T-helper 1 cell (primary cell): Measurements from ENCODE around the gene FAM53A.
"Not testable (repeated sequence)": the region's sequence is repeated elsewhere in the genome, so short reads cannot be mapped to it uniquely, and the experiment has no call there.

Experiments used
- DNase-seq, 5 donors: peaks; one replicate each; pipeline ENCODE4 v3.0.0-alpha.2; 2012 to 2020

FAM53A gene

DNA sequence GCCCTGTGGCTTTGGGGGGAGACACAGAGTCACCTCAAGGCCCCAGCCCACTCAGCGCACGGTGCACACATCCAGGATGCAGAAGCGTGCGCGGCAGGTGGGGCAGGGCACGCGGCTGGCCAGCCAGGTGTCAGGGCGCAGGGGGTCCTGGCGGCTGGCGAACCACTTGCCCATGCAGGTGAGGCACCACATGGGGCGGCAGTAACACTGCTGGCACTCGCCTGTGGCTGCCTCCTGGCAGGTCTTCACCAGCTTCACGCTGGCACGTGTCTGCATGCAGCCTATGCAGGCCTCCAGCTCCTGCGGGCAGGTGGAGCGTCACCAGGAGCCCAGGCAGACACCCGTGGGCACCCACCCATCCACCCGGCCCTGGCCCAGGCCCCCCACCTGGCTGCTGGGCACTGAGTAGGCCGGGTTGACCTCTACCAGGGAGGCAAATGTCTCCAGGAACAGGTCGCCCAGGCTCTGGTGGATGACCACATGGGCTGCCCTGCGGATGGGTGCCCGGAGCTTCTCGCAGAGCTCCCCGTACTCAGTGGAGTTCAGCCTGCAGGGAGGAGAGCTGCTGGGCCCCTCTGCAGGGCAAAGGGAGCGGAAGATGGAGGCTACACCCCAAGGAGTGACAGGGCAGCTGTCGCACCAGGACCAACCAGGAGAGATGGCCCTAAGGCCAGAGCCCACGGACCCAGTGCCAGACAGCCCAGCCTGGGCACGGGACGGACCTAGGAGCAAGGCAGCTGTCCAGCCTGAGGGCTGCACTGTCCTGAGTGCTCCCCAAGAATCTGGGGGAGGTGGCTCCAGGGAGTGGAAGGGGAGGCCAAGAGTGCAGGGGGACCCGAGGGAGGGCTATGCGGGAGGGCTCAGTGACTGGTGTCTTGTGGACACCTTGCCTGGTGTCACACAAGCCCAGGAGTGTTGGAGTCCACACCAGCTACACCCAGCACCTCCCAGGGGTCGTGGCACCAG, 33.3 kb upstream of the FAM53A start:
- DNase-seq = no peak

GRCh38 chr4:1716065-1716945, 32.2 kb upstream of the FAM53A start:
- DNase-seq = no peak

GRCh38 chr4:1715002-1715758, 31.1 kb upstream of the FAM53A start:
- no peak for DNase-seq

DNA sequence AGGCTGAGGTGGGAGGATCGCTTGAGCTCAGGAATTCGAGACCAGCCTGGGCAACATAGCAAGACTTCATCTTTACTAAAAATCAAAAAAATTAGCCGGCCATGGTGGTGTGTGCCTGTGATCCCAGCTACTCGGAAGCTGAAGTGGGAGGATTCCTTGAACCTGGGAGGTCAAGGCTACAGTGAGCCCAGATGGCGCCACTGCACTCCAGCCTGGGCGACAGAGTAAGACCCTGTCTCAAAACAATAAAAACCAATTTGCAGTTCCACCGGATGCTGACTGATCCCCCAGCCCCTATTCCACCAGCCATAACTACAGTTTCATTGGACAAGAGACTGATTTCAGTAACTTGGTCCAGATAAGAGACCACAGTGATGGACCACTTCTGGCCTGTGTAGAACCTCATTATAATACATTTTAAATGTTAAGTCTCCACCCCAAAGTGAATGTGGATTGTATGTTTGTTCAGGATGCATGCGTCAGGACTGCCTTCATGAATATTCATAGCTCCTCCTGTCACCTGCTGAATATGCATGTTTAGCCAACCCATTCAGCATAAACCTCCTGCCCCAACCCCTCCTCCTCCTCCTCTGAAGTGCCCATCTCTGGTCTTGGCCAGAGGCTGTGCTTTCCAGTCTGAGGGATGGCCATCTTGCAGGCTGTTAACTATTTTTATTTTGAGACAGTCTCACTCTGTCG, 30.3 kb upstream of the FAM53A start:
- peak in 1 of 5 donors; percentile 22 for DNase-seq

DNA sequence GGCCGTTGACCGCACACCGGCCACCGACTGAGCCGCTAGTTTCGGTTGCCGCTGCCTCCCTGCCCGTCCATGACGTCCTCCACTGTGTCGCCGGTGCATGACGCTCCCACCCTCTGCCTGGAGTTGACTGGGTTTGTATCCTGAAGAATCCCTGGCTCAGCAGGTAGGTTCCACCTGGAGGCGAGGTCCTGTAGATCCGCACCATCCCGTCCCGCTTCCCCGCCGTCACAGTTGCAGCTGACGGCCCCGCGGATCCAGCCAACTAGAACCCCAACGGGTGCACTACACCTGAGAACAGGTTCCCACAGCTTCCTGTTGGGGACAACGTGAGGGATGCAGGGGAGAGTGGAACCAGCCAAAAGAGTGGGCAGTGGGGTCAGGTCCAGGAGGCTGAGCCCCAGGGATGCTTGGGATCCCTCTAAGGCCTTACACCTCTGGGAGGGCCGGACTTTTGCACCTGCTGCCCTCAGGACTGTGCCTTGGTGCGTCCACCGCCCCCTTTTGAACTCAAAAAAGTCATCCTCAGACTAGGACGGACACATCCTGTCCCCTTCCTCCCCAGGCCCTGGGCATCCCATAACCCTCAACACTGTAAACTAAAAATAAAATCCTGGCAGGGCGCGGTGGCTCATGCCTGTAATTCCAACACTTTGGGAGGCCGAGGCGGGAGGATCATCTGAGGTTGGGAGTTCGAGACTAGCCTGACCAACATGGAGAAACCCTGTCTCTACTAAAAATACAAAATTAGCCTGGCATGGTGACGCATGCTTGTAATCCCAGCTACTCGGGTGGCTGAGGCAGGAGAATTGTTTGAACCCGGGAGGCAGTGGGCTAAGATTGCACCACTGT, 29.1 kb upstream of the FAM53A start:
- DNase-seq = no peak

- DNase-seq = peak; percentile 98 to 99 (median 99)
Measured at GRCh38 chr4:1712216-1713002, 28.3 kb upstream of the FAM53A start, which contains the start of gene SLBP. SLBP (minus strand) TSS chr4:1712319; CDS start chr4:1712188, 131 bp downstream.

GRCh38 chr4:1711571-1712215, 27.6 kb upstream of the FAM53A start:
- peak in 3 of 5 donors; percentile 33 to 43 (median 35) for DNase-seq

DNA sequence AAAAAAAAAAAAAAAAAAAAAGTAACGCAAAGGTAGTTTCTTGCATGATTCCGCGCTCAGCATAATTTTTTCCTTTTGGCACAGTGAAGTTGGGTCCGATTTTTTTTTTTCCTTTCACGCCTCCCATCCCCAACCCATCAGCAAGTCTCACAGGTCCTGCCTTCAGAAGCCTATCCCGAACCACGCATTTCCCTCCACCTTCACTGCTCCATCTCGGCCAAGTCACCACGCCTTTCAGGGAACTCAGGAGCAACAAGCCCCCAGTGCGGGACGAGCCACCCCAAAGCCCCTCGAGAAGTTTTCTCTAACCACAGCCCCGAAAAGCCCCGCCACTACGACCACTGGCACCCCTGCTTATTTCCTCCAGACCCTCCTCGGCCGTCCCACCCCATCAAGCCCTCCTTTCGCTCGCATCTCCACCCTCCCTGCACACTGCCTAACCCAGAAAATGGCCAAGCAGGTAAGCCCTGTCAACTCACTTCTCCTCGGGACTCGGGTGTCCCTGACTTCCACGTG, 27.0 kb upstream of the FAM53A start:
- DNase-seq = no peak

DNA sequence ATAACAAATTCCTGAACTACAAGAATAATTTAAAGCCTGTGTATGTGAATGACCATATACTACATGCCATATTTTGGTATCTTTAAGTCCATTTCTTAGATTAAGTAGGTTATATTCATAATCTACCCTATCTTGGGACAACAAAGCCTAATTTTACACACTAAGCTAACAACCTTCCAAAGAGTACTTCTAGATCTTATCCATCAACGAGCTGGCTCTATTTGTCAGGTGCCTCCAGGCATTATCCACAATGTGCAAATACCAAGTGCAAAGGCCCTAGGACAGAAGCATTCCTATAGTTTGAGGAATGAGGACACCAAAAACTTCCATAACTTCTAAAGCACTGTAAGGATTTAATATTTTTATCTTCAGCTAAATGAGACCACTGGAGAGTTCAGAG, 24.5 kb upstream of the FAM53A start:
- no peak for DNase-seq

- no peak for DNase-seq
Measured at GRCh38 chr4:1706358-1706757, 22.2 kb upstream of the FAM53A start.

- DNase-seq = no peak
Measured at GRCh38 chr4:1705732-1706131, 21.6 kb upstream of the FAM53A start.

- no peak for DNase-seq
Measured at GRCh38 chr4:1703867-1704266, 19.8 kb upstream of the FAM53A start.

DNA sequence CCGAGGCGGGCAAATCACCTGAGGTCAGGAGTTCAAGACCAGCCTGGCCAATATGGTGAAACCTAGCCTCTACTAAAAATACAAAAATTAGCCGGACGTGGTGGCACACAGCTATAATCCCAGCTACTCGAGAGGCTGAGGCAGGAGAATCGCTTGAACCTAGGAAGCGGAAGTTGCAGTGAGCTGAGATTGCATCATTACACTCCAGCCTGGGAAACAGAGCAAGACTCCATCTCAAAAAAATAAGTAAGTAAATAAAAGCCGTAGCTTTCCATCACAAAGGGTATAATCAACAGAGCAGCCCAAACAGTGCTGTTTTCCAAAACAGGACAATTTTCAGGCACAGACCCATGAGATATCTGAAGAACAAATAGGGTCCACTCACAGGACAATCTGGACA, 17.6 kb upstream of the FAM53A start:
- not testable (repeated sequence) for DNase-seq

DNA sequence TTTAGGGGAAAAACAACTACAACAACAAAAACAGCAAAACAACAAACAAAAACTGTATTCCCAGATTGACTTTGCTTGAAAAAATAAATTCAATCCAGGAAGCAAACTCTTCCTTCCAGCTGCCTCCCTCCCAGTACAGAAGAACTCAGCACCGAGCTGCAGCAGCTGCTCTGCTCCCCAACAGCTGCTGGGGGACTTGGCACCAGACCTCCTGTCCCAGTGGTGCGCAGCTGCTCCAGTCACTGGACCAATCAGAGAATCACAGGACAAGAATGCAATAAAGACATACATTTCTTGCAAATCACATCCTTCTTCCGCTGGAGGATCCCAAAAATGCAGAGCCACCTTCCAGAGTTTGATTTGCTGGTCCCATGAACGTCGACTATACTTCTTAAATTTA, 11.8 kb upstream of the FAM53A start:
- DNase-seq = no peak

- peak; percentile 57 to 76 (median 69) for DNase-seq
Measured at GRCh38 chr4:1693131-1693896, 9.2 kb upstream of the FAM53A start.

DNA sequence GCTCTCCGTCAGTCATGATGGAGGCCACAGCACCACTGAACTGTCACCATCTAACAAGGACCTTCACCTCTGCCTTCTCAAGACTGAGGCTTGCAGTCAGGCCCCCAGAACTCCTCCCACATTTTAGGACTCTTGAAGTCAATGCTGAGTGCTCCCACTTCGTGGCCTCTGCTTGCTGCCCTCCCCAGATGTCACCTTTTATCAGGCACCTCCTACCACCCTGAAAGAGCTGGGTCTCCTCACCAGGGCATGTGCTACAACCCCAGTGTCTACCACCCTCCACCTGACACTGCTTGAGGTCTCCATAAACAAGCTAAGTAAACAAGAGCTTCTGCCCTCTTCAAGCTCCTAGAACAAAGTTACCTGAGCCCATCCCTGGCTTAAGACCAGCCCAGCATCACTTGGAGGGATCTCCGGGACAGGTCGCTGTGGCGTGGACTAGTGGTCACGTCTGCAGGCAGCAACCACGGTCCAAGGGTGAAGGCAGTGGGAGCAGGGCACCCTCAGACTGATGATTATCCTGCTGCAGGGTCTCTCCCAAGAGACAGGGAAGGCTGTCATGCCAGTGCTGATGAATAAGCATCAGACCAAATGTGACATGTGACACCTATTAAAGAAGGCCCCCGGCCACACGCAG, 7.7 kb upstream of the FAM53A start:
- no peak for DNase-seq

- DNase-seq = no peak
Measured at GRCh38 chr4:1690698-1691097, 6.6 kb upstream of the FAM53A start.

- DNase-seq = no peak
Measured at GRCh38 chr4:1686440-1687036, 2.4 kb upstream of the FAM53A start.
